ENCODE measurements around the gene KCNH1. TPM values are rescaled to one million over a fixed set of nuclear protein-coding genes. Genes with fewer than 3 reads are reported as not detected.

The KCNH1 gene
- total and polyA plus RNA-seq, 9 of the 15 experiments (the other 6 are each of a cell fraction or from before 2014, with no cell fraction given): not detected

DNA sequence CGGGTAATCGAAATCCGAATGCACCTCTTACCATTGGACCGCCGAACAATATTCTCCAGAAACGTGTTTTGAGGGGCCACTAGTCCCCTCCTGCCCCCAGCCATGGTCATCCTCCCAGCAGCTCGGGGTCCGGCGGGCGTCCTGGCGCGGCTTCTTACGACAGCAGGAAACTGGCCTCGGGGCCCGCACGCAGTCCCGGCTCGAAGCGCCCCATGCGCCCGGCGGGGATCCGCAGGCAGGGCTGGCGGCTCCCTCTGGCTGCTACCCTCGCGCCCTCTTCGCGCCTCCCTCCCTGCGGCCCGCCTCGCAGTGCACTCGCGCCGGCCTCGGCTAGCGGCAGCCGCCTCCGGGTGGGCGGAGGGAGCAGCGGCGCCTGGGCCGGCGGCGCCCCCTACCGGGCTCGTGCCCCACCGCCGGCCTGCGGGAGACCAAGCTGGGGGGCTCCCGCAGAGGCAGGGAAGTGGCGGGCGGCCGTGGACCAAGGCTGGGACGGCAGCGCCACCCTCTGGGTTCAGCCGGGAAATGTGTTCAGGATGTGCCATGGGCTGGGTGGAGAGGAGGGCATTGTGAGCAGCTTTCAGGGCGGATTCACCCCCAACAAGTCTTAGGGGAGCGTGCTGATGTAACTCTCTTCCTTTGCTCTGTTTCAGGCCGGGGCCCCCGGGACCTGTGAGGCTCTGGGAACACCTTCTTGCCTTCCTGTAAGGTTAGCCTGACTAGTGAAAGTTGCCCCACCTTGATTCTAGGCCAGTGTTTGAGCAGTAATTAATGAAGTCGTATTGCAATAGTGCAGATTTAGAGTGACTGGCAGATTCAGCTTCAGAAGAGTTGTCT, at the start of gene KCNH1 (continued):
- peak; percentile 90 for TF ChIP-seq XRCC5 (IDR thresholded peaks at IDR 0.05; ENCODE audit: low read depth, low read length)
- TF ChIP-seq, protein P1, sequence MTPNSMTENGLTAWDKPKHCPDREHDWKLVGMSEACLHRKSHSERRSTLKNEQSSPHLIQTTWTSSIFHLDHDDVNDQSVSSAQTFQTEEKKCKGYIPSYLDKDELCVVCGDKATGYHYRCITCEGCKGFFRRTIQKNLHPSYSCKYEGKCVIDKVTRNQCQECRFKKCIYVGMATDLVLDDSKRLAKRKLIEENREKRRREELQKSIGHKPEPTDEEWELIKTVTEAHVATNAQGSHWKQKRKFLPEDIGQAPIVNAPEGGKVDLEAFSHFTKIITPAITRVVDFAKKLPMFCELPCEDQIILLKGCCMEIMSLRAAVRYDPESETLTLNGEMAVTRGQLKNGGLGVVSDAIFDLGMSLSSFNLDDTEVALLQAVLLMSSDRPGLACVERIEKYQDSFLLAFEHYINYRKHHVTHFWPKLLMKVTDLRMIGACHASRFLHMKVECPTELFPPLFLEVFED (CRISPR knock-in tag; conservative IDR thresholded peaks at IDR 0.05): 0 out of 2 replicates have a peak, but pooled peaks have one; percentile 6
- 0 out of 2 replicates have a peak, but pooled peaks have one; percentile 45 for TF ChIP-seq SAFB (IDR thresholded peaks at IDR 0.05; ENCODE audit: borderline replicate concordance, low read depth, low read length)
- peak in 1 of 2 experiments; percentile 47; a peak in 2 of 4 replicates for TF ChIP-seq NRF1 (conservative IDR thresholded peaks at IDR 0.05 in 1 of 2, IDR thresholded peaks at IDR 0.05 in 1 of 2)
- TF ChIP-seq, protein P2, sequence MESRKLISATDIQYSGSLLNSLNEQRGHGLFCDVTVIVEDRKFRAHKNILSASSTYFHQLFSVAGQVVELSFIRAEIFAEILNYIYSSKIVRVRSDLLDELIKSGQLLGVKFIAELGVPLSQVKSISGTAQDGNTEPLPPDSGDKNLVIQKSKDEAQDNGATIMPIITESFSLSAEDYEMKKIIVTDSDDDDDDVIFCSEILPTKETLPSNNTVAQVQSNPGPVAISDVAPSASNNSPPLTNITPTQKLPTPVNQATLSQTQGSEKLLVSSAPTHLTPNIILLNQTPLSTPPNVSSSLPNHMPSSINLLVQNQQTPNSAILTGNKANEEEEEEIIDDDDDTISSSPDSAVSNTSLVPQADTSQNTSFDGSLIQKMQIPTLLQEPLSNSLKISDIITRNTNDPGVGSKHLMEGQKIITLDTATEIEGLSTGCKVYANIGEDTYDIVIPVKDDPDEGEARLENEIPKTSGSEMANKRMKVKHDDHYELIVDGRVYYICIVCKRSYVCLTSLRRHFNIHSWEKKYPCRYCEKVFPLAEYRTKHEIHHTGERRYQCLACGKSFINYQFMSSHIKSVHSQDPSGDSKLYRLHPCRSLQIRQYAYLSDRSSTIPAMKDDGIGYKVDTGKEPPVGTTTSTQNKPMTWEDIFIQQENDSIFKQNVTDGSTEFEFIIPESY (CRISPR knock-in tag; IDR thresholded peaks at IDR 0.05): peak; percentile 69; the same call in 1 of the 2 replicates
- TF ChIP-seq TRIM28 (IDR thresholded peaks at IDR 0.05): peak; percentile 37; the same call in 1 of the 2 replicates
- peak; percentile 49 for TF ChIP-seq RBM25 (IDR thresholded peaks at IDR 0.05; ENCODE audit: low read depth, low read length, severe bottlenecking)
- TF ChIP-seq, protein P3, sequence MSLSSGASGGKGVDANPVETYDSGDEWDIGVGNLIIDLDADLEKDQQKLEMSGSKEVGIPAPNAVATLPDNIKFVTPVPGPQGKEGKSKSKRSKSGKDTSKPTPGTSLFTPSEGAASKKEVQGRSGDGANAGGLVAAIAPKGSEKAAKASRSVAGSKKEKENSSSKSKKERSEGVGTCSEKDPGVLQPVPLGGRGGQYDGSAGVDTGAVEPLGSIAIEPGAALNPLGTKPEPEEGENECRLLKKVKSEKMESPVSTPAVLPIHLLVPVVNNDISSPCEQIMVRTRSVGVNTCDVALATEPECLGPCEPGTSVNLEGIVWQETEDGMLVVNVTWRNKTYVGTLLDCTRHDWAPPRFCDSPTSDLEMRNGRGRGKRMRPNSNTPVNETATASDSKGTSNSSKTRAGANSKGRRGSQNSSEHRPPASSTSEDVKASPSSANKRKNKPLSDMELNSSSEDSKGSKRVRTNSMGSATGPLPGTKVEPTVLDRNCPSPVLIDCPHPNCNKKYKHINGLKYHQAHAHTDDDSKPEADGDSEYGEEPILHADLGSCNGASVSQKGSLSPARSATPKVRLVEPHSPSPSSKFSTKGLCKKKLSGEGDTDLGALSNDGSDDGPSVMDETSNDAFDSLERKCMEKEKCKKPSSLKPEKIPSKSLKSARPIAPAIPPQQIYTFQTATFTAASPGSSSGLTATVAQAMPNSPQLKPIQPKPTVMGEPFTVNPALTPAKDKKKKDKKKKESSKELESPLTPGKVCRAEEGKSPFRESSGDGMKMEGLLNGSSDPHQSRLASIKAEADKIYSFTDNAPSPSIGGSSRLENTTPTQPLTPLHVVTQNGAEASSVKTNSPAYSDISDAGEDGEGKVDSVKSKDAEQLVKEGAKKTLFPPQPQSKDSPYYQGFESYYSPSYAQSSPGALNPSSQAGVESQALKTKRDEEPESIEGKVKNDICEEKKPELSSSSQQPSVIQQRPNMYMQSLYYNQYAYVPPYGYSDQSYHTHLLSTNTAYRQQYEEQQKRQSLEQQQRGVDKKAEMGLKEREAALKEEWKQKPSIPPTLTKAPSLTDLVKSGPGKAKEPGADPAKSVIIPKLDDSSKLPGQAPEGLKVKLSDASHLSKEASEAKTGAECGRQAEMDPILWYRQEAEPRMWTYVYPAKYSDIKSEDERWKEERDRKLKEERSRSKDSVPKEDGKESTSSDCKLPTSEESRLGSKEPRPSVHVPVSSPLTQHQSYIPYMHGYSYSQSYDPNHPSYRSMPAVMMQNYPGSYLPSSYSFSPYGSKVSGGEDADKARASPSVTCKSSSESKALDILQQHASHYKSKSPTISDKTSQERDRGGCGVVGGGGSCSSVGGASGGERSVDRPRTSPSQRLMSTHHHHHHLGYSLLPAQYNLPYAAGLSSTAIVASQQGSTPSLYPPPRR (CRISPR knock-in tag; IDR thresholded peaks at IDR 0.05; ENCODE audit: borderline replicate concordance): 0 out of 2 replicates have a peak, but pooled peaks have one; percentile 63
- peak; percentile 99 for TF ChIP-seq RB1 (IDR thresholded peaks at IDR 0.05; ENCODE audit: low read depth)
- peak; percentile 77 for TF ChIP-seq BHLHE40 (IDR thresholded peaks at IDR 0.05; ENCODE audit: low read length)
- TF ChIP-seq NONO (IDR thresholded peaks at IDR 0.05; ENCODE audit: low read depth in 2 of 2, low read length in 1 of 2): peak in 1 of 2 experiments; percentile 96; a peak in 2 of 4 replicates
- TF ChIP-seq SP1 (CRISPR knock-in tag; IDR thresholded peaks at IDR 0.05): peak; percentile 51; the same call in 1 of the 2 replicates
- TF ChIP-seq, protein P4, sequence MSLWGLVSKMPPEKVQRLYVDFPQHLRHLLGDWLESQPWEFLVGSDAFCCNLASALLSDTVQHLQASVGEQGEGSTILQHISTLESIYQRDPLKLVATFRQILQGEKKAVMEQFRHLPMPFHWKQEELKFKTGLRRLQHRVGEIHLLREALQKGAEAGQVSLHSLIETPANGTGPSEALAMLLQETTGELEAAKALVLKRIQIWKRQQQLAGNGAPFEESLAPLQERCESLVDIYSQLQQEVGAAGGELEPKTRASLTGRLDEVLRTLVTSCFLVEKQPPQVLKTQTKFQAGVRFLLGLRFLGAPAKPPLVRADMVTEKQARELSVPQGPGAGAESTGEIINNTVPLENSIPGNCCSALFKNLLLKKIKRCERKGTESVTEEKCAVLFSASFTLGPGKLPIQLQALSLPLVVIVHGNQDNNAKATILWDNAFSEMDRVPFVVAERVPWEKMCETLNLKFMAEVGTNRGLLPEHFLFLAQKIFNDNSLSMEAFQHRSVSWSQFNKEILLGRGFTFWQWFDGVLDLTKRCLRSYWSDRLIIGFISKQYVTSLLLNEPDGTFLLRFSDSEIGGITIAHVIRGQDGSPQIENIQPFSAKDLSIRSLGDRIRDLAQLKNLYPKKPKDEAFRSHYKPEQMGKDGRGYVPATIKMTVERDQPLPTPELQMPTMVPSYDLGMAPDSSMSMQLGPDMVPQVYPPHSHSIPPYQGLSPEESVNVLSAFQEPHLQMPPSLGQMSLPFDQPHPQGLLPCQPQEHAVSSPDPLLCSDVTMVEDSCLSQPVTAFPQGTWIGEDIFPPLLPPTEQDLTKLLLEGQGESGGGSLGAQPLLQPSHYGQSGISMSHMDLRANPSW (CRISPR knock-in tag; IDR thresholded peaks at IDR 0.05): peak; percentile 78; the same call in 1 of the 2 replicates
- peak; percentile 25 for TF ChIP-seq ZFP36 (IDR thresholded peaks at IDR 0.05; ENCODE audit: low read depth, low read length, partially characterized antibody)
